ENCODE measurements around the gene RGS1.

GRCh38 chr1:192571668-192572067 lies 3.9 kb upstream of the RGS1 start:
- TF ChIP-seq CTCF (IDR thresholded peaks at IDR 0.05) (no peak), POLR2AphosphoS5 (IDR thresholded peaks at IDR 0.05) (no peak), POLR2A (IDR thresholded peaks at IDR 0.05) (no peak)
